VCaP (cell line): Measurements from ENCODE around the gene PNPLA7.

Source experiments
- H3K27ac ChIP-seq: fragments of 450-650 bp; 2 replicates; pipeline ENCODE4 v1.5.1; 2017
- CTCF ChIP-seq: fragments of 450-650 bp; conservative IDR thresholded peaks from 2 replicates; pipeline ENCODE4 v1.5.1; 2017; ENCODE audit warnings: mild to moderate bottlenecking, moderate library complexity

Gene PNPLA7

DNA sequence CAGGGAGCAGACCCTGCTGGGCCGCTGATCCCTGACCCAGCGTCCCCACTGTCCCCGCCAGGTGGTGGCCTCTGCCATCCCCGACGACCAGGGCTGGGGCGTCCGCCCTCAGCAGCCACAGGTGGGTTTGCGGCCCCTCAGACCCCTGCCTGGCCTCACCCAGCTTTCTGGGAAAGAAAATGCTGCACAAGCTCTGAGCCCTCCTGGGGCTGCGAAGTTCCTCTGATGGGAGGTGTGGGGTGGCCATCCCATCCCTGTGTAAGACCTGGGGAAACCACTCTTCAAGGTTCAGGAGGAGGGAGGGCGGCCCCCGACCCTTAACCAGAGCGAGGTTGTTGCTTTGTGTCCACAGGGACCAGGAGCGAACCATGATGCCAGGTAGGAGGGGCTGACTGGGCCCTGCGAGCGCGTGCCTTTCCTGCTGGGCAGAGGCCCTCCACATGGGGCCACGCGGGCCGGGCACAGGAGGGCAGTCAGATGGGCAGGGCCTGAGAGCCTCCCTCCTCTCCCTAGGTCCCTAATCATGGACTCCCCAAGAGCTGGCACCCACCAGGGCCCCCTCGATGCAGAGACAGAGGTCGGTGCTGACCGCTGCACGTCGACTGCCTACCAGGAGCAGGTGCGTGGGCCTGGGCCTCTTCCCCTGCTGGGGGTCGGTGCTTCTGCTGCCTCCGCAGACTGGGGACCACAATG, 119.3 kb downstream of the PNPLA7 start:
- no peak overlapping the region for H3K27ac ChIP-seq
- no peak for TF ChIP-seq CTCF

GRCh38 chr9:137429974-137430722, 120.1 kb downstream of the PNPLA7 start:
- TF ChIP-seq CTCF = no peak

DNA sequence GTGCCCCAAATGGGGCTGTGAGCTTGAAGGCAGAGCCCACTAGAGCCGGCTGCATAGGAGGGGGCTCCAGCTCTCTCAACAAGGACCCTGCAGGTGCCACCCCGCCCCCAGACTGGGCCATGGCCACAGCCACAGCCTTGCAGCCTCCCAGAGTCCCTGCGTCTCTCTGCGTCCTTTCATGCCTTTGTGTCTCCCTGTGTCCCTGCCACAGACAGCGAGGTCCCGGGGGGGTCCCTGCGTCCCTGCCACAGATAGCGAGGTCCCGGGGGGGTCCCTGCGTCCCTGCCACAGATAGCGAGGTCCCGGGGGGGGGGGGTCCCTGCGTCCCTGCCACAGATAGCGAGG, 120.7 kb downstream of the PNPLA7 start:
- TF ChIP-seq CTCF = no peak
- no peak overlapping the region for H3K27ac ChIP-seq

More at GRCh38 chr9:137429974-137430722, 120.1 kb downstream of the PNPLA7 start:
- no peak overlapping the region for H3K27ac ChIP-seq

DNA sequence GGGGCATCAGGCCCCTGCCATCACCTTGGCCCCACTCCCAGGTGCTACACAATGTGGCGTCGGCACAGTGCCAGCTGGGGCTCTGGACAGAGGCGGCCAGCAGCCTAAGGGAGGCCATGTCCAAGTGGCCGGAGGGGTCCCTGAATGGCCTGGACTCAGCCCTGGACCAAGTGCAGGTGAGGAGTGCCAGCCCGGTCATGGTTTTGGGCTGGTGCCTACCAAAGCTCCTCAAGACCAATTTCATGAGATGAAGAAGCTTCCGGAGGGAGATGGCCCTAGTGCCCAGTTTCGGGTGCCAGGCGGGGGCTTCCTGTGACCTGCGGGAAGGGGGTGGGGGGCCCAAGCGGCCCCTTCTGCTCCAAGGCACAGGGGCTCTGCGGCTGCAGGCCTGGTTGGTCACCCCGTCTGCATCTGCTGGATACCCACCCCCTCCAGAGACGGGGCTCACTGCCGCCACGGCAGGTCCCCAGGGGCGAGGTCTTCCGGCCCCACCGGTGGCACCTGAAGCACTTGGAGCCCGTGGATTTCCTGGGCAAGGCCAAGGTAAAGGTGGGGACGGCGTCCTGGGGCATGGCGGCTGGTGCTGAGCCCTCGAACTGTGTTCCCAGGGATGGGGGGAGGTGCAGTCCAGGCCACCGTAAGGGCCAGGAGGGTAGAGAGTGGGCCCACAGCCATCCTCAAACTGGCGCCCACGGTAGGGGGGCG, 121.2 kb downstream of the PNPLA7 start:
- no peak for TF ChIP-seq CTCF
- no peak overlapping the region for H3K27ac ChIP-seq

DNA sequence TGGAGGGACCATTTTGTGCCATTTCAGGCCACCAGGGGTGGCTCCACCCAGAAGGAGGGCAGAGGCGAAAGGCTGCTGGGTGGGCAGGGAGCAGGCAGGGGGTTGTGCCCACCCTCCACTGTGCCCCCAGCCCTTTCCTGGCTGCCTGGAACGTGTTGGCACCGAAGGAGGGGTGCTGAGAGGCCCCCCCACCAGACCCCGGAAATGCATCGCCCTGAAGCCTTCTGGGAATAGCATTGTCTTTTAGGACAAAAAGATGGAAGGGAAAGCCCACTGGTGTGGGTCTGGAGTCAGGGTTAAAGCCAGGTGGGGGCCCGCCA, 121.9 kb downstream of the PNPLA7 start:
- H3K27ac ChIP-seq = no peak overlapping the region
- TF ChIP-seq CTCF = no peak

GRCh38 chr9:137427454-137428310, 122.5 kb downstream of the PNPLA7 start:
- TF ChIP-seq CTCF = 0 out of 2 replicates have a peak, but pooled peaks have one; percentile 12
- no peak overlapping the region for H3K27ac ChIP-seq
